GM21526 (cell line): Measurements from ENCODE around the gene ETS1.

Experiments
- ATAC-seq: cut with Tn5 transposase; IDR thresholded peaks from one replicate; pipeline ENCODE4 v1.9.1; 2021; ENCODE audit warnings: moderate library complexity; ENCODE audit not compliant: unreplicated experiment, low FRiP score

The ETS1 gene

DNA sequence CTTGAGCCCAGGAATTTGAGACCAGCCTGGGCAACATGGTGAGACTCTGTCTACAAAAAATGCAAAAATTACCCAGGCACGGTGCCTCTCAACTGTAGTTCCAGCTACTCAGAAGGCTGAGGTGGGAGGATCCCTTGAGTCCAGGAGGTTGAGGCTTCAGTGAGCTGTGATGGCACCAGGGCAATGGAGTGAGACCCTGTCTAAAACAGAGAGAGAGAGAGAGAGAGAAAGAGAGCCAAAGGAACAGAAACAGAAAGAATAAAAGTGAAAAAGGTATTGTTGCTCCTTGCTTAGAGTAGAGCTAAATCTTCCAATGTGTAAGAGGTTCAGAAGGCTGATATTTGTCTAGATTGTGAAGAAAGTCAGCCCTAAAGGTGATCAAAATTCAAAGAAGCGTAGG is 8.9 kb upstream of the ETS1 start:
- ATAC-seq: no peak

DNA sequence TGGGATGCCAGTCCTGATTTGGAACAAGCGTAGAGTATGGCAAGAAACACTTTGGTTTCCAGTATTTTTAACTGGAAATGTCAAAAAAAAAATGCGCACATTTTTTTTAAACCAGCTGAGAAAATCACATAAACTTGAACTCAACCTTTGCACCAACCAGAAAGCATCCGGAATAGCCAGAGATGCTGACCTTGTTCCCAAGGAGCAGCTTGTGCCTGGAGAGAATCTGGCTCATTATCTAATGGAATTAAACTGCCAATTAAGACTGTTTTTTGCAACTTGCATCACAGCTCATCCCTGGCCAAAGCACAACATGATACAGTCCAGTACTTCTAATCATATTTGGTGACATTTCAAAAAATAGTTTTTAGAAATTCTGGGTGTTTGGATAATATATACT is 8.4 kb upstream of the ETS1 start:
- no peak for ATAC-seq

DNA sequence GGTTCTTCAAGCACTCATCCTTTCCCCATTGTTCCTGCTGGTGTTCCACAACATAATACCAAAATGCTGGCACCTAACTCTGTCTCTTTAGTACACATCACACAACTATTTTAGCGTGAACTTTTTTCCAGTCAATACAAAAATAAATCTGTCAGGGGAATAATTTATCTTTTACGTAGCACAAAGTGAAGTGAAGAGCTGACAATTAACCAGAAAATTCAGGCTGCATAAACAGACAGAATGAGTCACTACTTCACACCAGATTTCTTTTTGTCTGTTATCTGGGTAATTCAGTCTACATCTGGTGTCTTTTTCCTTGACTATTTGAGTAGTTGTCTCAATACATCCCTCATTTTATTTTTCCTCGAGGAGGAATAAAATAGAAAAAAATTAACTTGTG is 7.9 kb upstream of the ETS1 start:
- ATAC-seq: no peak

DNA sequence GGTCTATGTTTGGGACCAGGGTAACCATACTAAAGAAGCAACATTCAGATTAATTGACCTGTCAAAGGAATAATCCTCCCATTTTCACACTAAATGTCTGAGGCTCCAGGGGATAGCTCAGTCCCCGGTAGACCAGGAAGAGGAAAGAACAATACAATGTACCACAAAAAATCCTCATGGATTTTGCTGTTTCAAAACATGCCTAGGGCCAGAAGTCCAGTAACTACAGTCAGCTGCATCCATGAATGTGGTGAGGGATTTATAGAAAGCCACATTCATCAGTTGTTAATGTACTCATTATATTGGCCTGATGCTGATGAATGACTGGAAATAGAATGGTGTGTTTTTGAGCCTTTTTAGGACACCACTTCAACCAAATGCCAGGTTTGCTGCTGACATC is 6.9 kb upstream of the ETS1 start:
- ATAC-seq: no peak

DNA sequence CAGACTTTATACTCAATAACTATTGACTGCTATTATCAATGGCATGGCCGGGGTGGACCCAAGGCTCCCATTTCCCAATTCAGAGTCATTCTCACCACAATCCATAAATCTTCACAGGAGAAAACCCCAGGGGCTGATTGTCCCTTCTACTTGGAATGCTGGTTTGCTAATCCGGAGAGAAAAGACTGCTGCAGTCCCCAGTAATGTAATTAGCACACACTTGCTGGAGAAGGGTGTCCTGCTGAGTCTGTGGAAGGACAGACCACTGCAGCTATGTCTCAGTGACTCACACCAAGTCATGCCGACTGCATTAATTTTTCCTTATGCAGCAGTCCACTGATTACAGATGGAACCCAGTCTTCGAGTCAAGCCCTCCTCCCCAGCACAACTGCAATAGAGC is 5.9 kb upstream of the ETS1 start:
- no peak for ATAC-seq

DNA sequence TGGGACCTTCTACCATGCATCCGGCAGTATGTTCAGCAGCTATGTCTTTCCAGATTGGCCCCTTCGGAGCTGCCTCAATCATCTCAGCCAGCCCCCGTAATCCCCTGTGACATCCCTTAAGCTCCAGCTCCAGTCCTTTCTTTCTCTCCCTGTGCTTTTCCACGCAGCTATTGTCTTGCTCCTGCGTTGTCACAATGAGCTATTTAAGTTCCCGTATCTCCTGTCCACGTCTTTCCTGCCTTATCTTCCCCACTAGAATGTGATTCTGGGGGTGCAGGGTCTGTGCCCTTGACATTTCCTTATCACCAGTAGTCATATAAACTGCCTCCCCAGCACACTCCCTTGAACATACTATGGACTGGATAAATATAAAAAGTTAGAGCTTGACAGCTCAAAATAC is 5.1 kb upstream of the ETS1 start:
- ATAC-seq: no peak

DNA sequence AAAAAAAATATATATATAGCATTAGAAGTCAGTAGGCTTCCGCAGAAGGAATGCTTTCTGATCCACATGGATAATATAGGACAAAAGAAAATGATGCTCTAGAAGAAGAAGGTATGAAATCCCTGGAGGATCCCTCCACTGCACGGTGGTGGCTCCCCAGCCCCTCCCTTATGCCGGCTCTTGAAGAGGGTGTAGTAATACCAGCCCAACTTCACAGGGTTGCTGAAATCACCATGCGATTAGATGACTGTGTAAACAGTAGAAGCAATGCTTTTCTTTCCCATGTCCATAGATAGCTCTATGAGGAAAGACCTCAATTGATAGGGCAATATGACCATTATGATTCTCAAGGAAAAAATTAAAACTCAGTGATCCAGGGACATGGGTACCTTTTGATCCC is 3.2 kb upstream of the ETS1 start:
- no peak for ATAC-seq

DNA sequence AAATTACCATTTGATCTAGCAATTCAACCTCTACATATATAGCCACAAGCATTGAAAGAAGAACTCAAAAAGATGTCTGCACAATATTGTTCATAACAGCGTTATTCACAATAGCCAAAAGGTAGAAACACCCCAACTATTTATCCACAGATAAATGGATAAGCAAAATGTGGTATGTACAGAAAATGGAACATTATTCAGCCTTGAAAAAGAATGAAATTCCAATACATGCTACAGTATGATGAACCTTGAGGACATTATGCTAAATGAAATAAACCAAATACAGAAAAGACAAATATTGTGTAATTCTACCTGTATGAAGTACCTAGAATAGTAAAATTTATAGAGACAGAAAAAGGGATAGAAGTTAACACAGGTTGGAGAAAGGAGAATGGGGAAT is 2.6 kb upstream of the ETS1 start:
- no peak for ATAC-seq

DNA sequence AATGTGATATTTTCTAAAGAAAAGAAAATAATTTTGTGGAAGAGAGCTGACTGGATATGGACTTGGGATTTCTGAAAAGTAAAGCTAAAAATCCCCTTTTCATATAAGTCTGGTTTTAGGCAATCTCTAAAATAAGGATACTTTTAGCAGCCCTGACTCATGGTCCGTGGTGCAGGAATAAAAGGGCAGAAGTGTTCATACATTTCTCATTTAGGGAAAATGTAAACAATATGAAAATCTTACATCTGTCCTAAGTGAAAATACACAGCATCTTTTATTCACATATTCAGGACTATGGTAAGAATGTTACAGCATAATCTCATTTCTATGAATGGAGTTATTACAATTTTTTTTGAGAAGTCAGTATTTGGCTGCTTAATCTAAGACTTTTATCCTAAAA is 735 bp upstream of the ETS1 start:
- no peak for ATAC-seq

DNA sequence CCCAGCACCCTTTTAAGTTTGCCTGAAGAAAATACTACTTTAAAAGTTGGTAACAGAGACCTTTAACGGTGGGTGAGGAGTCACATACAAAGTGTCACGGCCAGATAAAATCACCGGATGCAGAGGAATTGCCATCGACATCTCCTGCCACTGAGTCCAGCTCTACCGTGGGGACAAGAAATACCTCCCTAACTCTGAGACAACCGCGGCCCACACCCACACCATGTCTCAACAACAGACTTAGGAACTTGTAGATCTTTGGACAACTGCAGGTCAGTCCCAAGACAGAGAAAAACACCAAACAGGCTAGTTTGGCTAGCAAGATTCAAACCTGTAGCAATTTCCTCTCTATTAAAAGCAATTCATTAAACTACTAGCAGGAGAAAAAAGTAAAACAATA is 669 bp downstream of the ETS1 start:
- no peak for ATAC-seq

DNA sequence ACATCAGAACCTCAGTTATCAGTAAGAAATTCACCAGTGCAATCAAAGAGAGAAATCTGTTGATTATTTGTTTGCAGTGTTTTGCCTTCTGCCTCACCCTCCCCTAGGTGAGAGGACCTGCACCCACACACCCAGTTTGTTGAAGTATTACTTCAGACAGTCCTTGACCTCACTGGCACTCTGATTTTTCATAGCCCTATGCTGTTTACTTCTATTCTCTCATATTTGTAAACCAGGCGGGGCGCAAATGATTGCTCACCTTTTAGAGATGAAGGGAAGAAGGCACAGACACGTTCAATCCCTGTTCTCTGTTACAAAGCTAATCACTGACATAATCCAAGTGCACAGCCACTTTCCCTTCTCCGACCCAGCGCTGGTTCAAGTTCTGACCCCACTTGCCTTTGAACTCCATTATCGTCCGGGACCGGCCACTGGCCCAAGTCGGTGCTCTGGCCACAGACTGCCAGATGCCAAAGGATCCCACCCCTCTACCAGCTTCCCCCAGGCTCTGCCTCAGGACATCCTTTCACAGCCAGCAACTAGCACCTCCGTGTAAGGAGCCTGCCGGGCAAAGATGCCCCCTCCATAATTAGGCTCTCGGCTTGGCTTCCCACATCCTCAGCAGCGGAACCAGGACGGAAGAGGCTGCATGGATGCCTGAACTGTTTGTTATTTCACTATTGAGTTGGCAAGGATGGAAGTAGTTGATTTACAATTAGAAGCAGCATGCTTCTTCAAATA is 1.7 kb downstream of the ETS1 start:
- ATAC-seq: no peak

DNA sequence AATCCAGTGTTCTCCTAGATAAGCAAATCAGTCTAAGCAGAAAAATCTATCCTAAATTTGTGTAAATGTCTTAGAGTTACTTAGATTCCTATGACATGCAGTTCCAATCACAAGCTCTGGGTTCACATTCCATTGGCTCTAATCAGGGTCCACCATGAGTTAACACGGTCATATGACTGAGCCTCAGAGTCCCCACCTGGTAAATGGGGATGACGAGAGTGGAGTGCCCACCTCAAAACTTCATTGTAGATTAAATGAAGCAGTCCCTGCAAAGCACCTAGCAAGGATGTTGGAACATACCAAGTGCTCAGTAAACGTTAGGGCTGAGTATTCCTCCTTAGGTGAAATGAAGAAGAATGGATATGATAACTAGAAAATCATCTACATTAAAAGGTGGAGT is 3.1 kb downstream of the ETS1 start:
- ATAC-seq: no peak

DNA sequence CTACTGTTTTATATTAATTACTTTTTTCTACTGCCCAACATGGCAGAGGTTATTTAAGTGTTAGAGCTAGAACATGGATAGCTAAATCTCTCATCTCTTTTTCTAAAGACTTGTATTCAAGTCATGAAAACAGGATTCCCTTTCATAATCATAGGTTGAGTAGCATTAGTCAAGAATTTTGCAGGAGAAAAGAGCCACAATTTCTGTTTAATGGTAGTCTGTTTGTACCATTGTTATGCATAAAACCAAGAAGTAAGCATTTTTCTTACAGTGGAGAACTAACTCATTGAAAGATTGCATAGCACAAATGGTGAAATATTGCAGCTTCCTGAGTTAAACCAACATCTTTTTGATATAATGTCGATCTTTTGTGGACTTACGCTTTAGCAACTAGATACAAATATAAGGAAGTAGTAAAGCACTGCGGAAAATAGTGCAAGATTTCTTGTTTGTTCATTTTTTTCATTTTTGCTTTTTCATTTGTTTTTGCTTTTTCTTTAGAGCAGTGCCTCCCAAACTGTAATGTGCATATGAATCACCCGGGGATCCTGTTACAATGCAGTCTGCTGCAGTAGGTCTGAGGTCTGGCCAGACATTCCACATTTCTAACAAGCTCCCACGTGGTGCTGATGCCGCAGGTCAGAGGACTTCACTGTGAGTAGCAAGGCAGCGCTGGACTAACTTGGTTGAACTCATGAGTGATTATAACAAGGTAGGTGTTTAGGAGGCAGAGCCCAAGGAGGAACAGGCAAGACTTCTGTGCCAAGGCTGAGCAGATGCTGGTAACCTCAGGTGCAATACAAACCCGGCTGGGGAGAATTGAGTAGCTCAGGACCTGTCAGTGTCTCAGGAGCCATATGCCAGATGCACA is 4.6 kb downstream of the ETS1 start:
- ATAC-seq: no peak

DNA sequence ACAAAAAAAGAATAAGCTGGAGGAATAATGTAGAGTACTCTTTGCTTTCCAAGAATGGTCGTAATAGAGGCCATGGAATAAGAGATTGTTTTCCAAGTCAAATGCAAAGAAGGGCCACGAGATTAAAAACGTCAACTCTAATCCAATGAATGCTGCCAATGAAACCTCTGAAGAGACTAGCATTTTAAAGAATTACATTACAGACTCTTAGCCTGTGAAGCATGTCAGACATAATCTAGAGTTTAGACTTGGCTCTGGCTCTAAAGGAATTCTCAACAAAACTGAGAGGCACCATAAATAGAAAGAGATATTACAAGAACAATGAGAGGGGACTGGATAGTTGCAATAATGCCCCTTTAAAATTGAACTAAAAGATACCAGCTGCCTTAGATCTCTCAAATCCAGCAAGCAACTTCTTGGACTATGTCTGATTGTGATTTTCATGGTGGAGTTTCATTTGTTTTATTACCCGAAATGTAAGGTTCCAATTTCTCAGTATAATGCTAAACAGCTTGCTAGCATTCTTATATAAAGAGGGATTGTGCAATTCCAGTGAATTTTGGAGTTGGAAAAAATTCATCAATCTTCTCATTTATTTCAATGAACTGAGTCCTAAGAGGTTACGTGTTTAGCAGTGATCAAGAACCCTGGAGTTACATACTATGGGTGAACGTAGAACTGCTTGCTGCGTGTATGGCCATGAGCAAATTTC is 5.6 kb downstream of the ETS1 start:
- no peak for ATAC-seq

DNA sequence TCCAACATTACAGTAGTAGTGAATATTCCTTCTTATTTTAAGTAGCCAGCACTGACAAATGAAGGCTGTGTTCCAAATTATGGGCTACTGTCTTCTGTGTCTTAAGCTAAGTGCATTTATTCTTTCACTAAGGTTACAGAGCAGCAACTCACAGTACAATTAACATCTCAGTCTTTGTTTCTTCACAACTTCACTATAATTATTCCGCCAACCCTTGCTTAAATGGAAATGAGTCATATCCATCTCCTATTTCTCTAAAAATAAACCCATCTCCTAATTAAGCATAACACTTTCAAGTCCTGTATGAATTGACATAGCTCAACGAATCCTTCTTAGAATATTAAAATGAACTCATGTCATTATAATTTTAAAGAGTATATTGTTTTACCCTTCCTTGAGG is 6.7 kb downstream of the ETS1 start:
- ATAC-seq: no peak

DNA sequence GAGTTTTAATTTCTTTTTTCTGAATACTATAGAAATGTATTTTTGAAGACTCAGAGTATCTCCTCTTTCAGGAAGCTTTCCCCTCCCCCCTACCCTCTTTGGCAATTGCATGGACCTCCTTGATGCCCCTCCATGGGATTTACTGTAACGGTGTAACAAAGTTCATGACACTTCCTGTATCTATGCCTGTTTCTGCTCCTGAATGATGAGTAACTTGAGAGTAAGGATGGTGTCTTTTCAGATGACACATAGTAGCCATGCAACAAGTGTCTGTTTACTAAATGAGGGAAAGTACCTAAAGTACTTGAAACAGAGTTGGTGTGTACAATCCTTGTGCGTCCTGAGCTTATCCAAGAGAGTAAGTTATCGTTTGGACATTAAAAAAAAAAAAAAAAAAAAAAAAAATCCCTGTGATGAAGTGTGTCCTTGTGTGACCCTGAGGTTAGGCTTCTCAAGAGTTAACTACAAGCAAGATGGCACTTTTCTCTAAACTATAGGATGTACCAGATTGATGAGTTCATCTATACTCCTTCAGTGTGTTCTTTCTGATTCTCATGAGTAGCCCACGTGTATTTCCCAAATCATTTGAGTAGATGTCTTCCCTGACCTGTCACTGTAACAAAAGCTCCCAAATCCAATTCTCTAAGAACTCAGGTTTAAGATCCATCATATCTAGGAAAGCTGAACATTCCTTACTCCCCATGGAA is 7.4 kb downstream of the ETS1 start:
- ATAC-seq: peak; percentile 48

DNA sequence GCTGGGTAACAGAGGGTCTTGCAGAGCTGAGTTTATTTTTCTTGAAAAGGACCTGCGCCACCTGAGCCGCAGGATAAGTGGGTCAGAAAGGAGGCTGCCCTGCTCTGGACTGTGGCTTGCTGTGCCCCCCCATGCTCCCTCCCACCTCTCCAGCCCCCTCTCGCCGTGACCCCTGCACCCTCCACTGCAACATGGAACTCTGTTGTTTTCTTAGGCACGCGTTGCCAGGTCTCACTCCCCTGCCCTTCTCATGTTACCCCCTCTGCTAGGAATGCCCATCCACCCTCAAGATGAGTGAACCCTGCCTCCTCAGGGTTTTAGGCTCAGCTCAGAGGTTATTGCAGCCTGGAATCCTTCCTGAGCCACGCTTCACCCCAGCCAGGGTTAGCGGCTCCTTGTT is 10.8 kb downstream of the ETS1 start:
- ATAC-seq: no peak

DNA sequence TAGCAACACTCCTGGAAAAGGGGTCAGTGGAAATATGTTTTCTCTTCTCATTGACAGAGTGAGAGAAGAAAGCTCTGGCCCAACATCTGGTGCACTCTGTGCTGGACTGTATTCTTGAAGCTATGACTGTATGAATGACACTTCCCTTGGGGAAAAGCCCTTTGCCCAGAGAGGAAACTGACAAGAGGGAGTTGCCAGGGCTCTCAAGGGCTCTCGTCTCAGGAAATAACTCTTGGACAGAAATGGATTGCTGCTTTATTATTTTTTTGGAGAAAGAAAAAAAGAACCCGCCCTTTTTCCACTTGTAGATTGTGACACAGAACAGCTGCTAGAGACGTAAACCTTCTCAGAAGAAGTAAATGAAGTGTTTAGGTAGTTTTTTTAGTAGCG is 11.4 kb downstream of the ETS1 start:
- ATAC-seq: no peak

DNA sequence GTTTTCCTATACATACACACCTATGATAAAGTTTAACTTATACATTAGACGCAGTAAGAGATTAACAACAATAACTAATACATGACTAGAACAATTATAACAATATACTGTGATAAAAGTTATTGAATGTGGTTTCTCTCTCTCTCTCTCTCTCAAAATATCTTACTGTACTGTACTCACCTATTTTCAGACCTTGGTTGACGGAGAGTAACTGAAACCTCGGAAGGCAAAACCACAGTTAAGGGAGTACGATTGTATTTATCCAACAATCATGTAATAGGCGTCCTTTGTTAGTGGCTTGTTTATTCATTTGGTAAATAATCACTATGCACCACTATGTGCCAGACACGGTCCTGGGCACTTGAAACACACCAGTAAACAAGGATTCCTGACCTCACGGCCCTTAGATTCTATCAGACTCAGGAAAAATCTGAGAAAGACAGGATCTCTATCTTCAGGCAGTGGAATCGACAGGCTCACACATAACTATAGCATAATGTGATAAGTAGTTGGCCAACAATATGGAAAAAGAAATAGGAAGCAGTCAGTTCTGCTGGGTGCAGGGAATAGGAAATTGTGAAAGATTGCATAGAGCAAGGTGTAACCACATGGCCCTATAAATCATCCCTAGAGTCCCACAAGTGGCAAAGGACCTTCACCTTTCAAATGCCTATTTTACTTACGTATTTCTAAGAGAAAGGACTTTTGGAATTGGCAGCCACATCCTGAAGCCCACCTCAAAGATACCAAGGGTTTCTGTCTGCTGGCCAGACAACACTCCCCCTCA is 12.0 kb downstream of the ETS1 start:
- no peak for ATAC-seq

DNA sequence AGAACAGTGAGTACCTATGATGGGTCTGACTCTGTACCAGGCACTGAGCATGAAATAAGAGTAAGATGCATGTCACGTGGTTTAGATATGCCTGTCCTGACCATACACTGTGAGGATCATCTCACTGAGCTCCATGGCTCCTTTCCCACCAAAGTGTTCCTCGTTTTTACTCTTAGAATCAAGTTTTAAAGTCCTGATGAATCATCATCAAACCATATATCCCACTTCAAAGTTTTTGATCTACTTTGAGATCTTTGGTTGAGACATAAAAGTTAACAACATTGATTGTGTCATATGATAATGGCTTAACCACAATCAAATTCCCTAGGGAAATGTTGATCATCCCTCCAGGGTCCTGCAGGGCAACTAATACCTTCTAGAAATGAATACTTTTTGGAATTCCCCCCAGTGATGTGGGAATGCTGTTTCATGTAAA is 12.8 kb downstream of the ETS1 start:
- ATAC-seq: no peak
